ENCODE results near the gene TAS1R2. TPM values are rescaled to one million over a fixed set of nuclear protein-coding genes. Genes with fewer than 3 reads are reported as not detected.

TAS1R2 gene
- total and polyA plus RNA-seq, 7 donors: not detected

- 60 to 73% (median 70%) methylated on average over 14 of the region's 14 CpGs for WGBS, 3 donors
- no peaks in the 10 kb centered on the region for H3K36me3 ChIP-seq (ENCODE audit: insufficient read depth in 1 of 2, low read depth in 1 of 2)
- no peaks in the 10 kb centered on the region for H3K4me1 ChIP-seq
- DNase-seq (no peak), ATAC-seq (no peak)
- no peak for TF ChIP-seq CTCF (IDR thresholded peaks at IDR 0.05)
- no peak overlapping the region for H3K27ac ChIP-seq
- no peak overlapping the region for H3K4me3 ChIP-seq
- intact Hi-C loops (cut with DNase I): no loop called here
- peaks cover 0 to 12% (median 5%) of the 10 kb centered on the region in 3 donors for H3K27me3 ChIP-seq (ENCODE audit: insufficient read depth in 3 of 3, low read length in 2 of 3)
- H3K9me3 ChIP-seq: peaks cover 4% of the 10 kb centered on the region
Observed at GRCh38 chr1:18795002-18795689, 64.3 kb downstream of the TAS1R2 start.

- intact Hi-C loops (cut with DNase I): no loop called here
- 30 to 53% (median 43%) methylated on average over 5 of the region's 5 CpGs for WGBS, 3 donors
- no peak for TF ChIP-seq CTCF (IDR thresholded peaks at IDR 0.05)
- H3K9me3 ChIP-seq: peaks cover 4% of the 10 kb centered on the region
- DNase-seq (no peak), ATAC-seq (no peak)
- H3K4me3 ChIP-seq: no peak overlapping the region
- H3K36me3 ChIP-seq (ENCODE audit: insufficient read depth in 1 of 2, low read depth in 1 of 2): no peaks in the 10 kb centered on the region
- peaks cover 0 to 12% (median 5%) of the 10 kb centered on the region in 3 donors for H3K27me3 ChIP-seq (ENCODE audit: insufficient read depth in 3 of 3, low read length in 2 of 3)
- H3K4me1 ChIP-seq: no peaks in the 10 kb centered on the region
- no peak overlapping the region for H3K27ac ChIP-seq
Observed at GRCh38 chr1:18794561-18794960, 64.9 kb downstream of the TAS1R2 start.

- peaks cover 0 to 12% (median 3%) of the 10 kb centered on the region in 3 donors for H3K27me3 ChIP-seq (ENCODE audit: insufficient read depth in 3 of 3, low read length in 2 of 3)
- ATAC-seq (no peak), DNase-seq (no peak)
- no peaks in the 10 kb centered on the region for H3K36me3 ChIP-seq (ENCODE audit: insufficient read depth in 1 of 2, low read depth in 1 of 2)
- no peak overlapping the region for H3K4me3 ChIP-seq
- no peak for TF ChIP-seq CTCF (IDR thresholded peaks at IDR 0.05)
- H3K9me3 ChIP-seq: peaks cover 4% of the 10 kb centered on the region
- WGBS, 3 donors: 38 to 49% (median 40%) methylated on average over 10 of the region's 10 CpGs
- intact Hi-C loops (cut with DNase I): no loop called here
- H3K27ac ChIP-seq: no peak overlapping the region
- H3K4me1 ChIP-seq: no peaks in the 10 kb centered on the region
Observed at GRCh38 chr1:18794051-18794450, 65.4 kb downstream of the TAS1R2 start.

- 82 to 90% (median 90%) methylated on average over 10 of the region's 10 CpGs for WGBS, 3 donors
- ATAC-seq (no peak), DNase-seq (no peak)
- Histone ChIP-seq H3K36me3 (ENCODE audit: insufficient read depth in 1 of 2, low read depth in 1 of 2) (no peaks in the 10 kb centered on the region), H3K4me3 (no peak overlapping the region), H3K9me3 (peaks cover 4% of the 10 kb centered on the region), H3K27me3 (ENCODE audit: insufficient read depth in 3 of 3, low read length in 2 of 3) (peaks cover 0 to 9% (median 0%) of the 10 kb centered on the region in 3 donors), H3K4me1 (no peaks in the 10 kb centered on the region), H3K27ac (no peak overlapping the region)
- TF ChIP-seq CTCF (IDR thresholded peaks at IDR 0.05): no peak
- intact Hi-C loops (cut with DNase I): no loop called here
Observed at GRCh38 chr1:18793164-18793563, 66.3 kb downstream of the TAS1R2 start.

- H3K4me3 ChIP-seq: no peak overlapping the region
- H3K36me3 ChIP-seq (ENCODE audit: insufficient read depth in 1 of 2, low read depth in 1 of 2): no peaks in the 10 kb centered on the region
- peaks cover 4% of the 10 kb centered on the region for H3K9me3 ChIP-seq
- no peak for ATAC-seq
- H3K27me3 ChIP-seq (ENCODE audit: insufficient read depth in 3 of 3, low read length in 2 of 3): peaks cover 0 to 9% (median 0%) of the 10 kb centered on the region in 3 donors
- no peak overlapping the region for H3K27ac ChIP-seq
- no peak for TF ChIP-seq CTCF (IDR thresholded peaks at IDR 0.05)
- WGBS, 3 donors: 71 to 84% (median 71%) methylated on average over 3 of the region's 3 CpGs
- DNase-seq: no peak
- intact Hi-C loops (cut with DNase I): no loop called here
- H3K4me1 ChIP-seq: no peaks in the 10 kb centered on the region
Observed at GRCh38 chr1:18792747-18793146, 66.7 kb downstream of the TAS1R2 start.

All from psoas muscle (tissue), 8 donors.